NAMALWA (cell line): ENCODE measurements around the gene GIMAP5.

Experiments used
- DNase-seq: peaks from one replicate; pipeline ENCODE4 v3.0.0-alpha.2; 2015; ENCODE audit warnings: low spot score

The GIMAP5 gene

DNA sequence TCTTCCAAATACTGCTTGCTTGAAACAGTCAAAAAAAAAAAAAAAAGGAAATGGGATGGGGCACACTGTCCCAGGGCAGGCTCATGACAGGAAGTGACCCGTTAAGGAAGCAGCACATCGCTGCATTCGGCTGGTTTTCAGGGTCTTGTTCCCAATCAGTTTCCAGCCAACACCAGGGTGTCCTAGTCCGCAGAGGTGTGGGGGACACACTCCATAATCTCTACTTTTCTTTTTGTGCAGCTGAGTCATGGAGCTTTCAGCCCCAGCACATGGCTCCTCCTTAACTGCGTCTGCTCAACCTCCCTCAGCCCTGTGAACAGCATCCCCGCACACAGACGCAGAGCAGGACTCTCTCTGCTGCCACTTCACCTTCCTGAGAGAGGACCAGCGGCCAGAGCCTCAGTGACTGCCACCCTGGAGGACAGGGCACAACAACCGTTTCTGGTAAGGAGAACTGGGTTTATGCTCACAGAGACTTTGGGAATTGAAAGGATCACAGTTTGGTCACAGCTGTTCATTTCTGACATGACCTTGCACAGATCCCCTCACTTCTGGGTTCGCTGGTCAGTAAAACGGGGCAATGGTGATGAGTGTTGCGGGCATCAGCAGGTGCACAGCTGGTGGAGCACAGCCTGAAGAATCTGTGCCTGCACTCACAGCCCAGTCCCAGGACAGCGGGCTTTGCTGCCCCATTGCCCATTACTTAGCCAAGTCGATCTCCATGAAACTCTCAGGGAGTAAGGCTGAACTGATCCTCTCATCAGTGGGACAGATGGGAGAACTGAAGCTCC, at the start of gene GIMAP5:
TSS of gene GIMAP5 (plus strand) at position 154 of the 791 bp plus-strand sequence. CDS start 3,467 bp downstream, outside the sequence.
- no peak for DNase-seq

DNA sequence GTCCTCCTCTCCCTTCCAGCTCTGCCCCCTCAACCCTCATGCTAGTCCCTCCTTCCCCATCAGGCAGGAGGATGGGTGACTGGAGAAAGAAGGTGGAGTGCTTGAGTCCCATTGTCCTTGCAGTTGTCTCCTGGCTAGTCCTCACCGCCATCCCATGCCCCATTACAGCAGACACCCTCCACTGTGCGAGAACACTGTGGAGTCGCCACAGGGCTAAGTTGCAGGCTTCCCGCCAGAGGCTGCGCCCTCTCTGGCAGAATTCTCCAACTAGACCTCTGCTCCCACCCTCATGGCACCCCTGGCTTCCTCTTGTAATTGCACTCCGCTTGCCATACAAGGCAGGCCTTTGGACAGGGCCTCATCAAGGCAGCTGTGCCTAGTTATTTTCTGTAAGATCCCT, 48.6 kb upstream of the GIMAP5 start:
- no peak for DNase-seq

DNA sequence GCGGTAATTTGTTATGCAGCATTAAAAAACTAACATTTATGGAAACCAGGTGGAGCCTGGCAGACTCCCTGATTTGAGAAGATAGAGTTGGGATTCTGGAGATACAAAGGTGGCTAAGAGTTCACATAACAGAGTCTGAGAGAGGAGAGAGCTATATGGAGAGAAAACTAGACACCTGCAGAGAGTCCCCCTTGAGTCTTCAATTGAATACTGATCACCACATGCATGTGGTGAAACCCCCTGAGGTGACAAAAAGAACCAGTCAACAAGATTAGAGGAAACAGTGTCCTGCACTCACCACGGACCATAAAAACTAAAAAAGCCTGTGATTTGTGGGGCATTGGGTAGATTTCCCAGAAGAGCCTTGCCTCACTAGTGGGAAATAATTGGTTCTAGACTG, 41.6 kb upstream of the GIMAP5 start:
- DNase-seq: no peak

DNA sequence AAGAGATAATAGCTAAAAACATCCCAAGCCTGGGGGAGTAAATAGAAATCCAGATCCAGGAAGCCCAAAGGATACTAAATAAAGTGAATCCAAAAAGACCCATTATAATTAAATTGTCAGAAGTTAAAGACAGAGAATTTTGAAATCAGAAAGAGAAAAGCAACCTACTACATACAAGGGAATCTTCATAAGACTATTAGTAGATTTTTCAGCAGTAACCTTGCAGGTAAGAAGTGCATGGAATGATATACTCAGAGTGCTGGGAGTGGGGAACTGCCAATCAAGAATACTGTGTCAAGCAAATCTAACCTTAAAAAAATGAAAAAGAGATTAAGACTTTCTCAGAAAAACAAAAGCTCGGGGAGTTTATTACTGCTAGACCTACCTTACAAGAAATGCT, 34.0 kb upstream of the GIMAP5 start:
- no peak for DNase-seq

DNA sequence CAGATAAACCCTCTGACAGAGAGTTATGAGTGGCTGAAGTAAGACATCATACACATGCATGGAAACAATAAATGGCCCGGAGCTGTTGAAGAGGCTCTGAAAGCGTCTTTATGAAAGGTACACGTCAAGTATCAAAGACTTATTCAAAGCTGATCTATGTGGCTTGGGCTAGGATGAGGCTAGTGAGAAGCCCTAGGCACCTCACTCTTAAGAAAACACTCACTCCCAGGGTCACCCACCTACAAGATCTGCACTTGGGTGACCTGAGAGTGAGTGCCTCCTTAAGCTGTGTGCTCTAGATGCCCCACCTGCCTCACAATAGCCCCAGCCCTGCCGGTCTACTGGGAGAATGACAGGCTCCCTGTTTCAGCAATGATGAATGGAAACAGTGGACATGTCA, 21.9 kb upstream of the GIMAP5 start:
- no peak for DNase-seq

DNA sequence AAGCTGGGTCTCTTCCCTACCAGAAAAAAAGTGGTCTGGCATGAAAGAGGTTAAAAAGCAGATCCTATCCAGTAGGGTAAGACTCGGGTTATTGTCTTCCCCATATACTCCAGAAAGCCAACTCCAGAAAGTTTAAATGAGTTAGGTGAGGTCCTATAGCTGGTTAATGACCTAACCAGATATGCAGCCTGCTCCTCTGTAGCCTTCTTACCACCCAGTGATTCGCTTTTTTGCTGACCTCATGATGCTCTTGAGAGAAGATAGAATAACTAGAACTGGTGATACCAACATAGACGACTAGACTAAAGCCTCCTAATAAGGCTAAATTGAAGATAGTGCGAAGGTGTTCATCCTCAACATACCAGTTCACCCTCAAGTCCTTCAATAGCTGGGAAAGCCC, 21.5 kb upstream of the GIMAP5 start:
- no peak for DNase-seq

DNA sequence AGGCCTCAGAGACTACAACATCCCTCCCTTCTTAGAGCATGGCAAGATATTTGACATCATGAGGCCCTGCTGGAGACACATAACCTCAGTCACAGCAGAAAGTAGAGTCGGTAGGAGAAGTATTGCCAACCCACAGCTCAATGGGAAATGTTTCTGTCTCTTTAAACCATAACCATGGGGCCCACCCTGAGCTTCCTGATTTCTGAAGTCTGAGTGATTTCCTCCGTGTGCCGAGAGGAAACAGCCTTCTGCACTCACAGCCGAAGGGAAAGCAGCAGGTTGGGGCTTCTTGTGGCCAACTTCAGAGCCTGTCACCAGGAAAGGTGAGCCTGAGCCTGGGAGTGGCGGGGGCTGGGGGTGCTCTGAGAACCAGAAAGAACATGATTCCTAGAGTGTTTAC, 20.9 kb upstream of the GIMAP5 start, which contains the start of gene GIMAP1:
TSS of gene GIMAP1 (plus strand) at position 246 of the 400 bp plus-strand sequence. CDS start 2,435 bp downstream, outside the sequence.
- no peak for DNase-seq

DNA sequence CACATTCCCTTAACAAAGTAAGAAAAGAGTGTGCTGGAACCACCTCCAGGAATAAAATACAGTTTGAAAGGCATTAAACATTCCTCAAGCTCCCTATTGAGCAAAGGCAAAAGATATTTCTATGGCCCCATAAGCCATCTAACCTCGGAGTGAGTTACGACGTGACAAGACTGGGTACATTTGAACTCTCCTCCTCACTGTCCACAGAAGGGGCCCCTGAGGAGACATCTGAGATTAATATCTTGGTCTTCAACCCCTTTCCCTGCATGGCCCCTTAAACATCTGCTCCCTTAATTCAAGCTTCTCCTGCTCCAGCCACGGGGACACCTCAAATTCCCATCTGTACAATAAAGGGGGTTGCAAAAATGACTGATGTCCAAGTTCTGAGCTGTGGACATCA, 20.3 kb upstream of the GIMAP5 start:
- no peak for DNase-seq

DNA sequence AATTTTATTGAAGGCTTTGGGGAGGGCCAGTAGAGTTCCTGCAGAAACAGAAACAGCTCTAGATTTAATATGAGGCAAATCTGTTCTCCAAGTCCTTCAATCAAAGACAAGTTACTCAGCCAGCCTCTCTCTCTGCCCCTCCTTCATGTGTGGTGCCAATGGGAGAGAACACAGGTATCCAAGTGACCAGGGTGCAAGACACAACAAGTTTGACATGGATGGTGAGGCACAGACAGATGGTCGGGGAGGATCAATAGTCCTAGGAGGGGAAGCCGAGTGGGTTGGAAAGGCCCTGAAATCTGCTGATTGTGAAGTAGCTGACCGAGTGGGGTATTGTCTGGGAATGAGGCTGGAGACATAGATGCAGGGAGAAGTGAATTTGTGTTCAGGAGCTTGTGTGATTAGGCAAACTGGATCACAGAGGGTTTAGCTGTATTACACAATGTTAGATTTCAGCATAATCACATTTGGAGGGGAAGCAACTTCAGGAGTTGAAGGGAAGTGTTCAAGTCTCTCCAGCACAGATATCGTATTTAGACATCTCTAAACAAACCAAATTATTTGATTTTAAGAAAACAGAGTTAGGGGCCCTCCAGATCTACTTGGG, 19.3 kb upstream of the GIMAP5 start:
- no peak for DNase-seq

DNA sequence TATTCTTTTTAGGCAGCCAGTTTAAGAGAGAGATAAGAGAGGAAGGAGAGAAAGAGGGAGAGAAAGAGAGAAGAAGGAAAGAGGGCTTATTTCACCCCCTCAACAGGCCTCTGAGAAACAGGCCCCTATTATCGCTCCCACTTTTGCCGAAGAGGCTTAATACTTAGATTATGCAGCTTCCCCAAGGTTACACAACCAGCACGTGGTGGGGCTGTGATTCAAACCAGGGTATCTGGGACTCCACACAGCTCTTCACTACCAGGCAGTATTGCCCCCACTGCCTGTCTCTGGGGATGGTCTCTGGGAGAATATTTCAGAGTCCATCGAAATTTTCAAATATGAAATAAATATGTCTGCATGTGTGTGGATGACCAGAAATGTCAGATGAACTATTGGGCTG, 17.8 kb upstream of the GIMAP5 start:
- no peak for DNase-seq

DNA sequence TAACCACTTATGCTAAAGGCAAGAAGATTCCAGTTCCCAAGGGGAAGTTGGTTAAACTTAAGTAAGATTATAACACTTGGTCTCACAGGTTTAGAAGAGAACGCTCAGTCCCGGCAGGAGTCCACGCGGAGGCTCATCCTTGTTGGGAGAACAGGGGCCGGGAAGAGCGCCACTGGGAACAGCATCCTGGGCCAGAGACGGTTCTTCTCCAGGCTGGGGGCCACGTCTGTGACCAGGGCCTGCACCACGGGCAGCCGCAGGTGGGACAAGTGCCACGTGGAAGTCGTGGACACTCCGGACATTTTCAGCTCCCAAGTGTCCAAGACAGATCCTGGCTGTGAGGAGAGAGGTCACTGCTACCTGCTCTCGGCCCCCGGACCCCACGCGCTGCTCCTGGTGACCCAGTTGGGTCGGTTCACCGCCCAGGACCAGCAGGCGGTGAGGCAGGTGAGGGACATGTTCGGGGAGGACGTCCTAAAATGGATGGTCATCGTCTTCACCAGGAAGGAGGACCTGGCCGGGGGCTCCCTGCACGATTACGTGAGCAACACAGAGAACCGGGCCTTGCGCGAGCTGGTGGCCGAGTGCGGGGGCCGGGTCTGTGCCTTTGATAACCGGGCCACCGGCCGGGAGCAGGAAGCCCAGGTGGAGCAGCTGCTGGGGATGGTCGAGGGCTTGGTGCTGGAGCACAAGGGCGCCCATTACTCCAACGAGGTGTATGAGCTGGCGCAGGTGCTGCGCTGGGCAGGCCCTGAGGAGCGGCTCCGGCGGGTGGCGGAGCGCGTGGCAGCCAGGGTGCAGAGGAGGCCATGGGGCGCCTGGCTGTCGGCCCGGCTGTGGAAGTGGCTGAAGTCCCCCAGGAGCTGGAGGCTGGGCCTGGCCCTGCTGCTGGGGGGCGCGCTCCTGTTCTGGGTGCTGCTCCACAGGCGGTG, 17.0 kb upstream of the GIMAP5 start:
- no peak for DNase-seq

DNA sequence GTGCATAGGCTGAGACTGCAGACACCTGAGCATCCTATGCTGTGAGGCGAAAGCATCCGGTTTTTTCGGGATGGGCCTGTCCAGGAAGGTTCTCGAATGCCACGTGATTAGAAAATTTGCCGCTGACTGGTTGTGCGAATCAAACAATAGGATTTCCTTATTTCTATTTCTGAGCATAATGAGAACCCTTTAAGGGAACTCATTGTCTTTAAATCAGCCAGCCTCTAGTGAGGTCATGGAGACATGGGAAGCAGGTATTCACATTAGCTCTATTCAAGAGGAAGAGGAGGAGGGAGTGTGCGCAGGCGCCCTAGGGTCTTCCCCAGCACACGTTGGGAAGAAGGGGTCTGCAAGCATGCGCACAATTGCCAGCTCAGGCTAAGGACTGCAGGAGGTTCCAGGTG, 15.2 kb upstream of the GIMAP5 start:
- DNase-seq: no peak

DNA sequence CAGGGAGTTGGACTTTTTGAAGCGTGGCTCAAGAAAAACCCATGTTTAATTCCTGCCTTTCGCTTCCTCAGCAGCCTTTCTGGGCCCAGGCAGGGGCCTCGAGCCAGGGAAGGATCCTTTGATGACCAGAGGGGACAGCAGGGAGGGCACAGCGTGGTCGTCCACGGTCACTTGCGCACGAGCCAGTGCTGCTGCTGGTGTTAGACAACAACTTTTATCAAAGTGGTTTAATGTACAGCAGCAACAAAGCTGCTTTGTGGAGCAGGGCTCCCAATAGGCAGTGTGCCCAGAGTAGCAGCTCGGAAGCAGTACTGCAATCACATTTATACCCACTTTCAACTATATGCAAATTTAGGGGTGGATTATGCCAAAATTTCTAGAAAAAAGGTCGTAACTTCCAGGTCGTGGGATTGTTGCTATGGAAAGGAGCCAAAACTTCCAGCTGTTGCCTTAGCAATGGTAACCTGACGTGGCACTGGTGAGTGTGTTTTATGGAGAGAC, 14.7 kb upstream of the GIMAP5 start:
- no peak for DNase-seq

DNA sequence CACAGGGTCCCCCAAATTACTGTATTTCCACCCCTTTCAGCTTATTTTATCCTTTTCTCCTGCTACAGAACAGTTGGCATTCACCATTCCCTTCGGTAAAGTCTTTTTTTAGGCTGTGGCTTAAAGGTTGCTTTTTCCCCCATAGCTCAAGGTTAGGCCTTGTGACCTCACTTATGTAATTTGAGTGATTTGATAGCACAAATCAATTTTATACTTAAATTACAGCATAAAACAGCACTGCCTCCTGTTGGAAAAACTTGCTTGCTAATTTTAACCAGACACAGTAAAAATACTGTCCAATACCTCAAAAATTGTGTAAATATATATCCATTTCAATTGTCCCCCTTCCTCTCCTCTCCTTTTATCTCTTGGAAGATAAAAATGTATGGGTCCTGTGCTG, 13.8 kb upstream of the GIMAP5 start:
- no peak for DNase-seq

DNA sequence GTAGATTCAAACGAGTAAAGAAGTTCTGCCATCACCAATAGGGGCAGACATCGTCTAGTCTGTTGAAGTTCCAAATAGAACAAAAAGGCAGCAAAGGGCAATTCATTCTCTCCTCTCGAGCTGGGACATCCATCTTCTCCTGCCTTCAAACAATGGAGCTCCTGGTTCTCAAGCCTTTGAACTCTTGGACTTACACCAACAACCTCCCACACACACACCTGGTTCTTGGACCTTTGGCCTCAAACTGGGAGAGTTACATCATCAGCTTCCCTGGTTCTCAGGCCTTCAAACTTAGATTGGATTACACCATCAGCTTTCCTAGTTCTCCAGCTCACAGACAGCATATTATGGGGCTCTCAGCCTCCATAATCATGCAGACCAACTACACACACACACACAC, 9.8 kb upstream of the GIMAP5 start:
- no peak for DNase-seq

DNA sequence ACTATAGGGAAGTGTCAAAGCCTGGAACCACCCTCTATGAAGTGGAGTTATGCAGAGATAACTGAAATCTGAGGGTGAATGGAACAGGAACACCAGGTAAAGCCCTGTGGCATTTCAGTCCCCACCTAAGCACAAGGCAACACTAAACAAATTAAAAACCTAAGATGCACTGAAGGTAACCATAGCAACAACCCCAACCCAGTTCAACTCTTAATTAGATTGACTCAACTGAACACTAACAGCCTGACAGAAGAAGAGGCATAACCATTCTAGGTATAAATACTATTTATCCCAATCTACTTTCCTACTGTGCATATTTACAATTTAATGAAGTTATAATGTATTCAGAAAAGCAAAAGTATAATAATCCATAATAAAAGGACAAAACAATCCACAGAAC, 9.2 kb upstream of the GIMAP5 start:
- DNase-seq: no peak

DNA sequence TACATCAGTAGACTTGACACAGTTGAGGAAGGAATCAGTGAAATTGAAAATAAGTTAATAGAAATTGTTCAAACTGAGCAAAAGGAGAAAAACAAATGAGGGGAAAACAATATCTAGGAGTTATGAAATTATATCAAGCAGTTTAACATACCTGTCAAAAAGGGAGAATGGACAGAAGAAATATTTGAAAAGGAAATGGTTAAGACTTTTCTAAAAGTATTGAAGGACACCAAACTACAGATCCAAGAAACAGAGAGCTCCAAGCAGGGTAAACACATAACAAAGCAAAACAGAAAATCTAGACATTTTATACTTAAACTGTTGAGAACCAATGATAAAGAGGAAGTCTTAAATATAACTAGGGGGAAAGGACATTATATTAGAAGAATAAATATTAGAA, 8.6 kb upstream of the GIMAP5 start:
- no peak for DNase-seq

DNA sequence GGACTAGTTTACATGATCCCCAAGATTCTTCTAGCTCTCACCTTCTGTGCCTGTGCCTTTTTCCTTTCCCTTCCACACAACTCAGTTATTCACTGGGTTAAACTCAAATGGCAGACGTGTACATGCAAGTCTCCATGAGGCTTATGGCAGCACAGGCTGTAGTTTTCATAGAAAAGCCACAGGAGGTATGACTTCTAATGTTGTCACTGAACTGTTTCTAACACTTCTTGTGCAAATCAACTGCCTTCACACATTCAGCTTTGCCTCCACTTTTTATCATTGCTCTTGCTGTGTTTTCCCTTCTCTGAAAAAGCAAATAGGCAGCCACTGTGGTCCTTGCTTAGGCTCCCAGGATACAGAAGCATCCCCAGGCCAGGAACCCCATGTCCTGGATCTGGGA, 5.3 kb upstream of the GIMAP5 start:
- DNase-seq: no peak

DNA sequence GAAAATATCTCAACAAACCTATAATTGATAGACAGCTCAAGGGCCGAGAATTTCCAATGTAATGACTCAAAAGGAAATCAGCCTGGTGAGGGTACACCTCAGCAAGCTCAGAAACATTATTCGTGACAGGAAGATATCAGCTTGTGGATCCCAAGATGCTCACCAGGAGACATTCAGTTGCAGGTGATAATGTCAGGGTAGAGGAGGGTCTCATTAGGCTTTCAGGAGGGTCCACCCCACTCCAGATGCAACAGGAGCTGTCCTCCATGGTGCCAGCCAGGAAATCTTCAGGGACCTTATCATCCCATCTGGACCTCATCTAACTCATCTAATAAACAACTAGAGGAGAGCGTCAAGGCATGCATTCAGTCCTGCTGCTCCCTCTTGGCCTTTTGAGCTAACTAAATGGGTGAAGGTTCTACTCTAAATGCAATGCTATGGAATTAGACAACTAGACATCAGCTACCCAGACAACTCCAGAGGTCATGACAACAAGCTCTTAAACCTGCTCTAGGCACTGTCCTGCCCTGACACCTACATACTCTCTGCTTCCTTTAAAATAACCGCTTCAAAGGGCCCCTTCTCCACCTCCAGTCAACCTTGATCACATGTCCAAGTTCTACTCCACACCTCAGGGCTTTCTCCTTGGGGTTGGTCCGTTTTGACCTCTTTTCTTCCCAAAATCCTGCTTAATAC, 4.3 kb upstream of the GIMAP5 start:
- DNase-seq: no peak

DNA sequence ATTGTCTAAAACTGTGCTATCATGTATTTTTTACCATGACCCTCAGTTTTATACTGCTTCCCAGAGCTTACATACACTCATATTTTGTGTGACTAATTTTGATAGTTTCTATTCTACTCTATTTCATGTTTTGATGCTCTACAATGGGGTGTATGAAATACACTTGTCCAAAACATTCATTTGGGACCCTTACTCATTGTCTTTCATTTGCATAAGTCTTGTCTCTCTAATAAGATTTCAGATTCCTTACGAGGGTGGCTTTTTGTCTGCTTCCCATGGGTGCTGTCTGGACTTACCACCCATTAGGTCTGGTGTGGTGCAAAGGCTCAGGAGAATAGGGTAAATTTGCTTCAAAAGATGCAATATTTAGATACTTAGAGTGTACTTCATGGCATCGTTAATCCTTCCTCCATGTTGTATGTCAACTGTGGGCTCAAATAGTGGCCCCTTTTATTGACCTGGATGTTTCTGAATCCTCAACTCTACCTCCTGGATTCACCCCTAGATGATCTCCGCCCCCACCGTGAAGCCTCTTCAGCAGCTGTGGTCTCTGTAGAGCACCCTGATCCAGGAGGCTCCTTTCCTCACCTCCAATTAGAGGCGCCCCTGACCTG, 3.6 kb upstream of the GIMAP5 start:
- no peak for DNase-seq

DNA sequence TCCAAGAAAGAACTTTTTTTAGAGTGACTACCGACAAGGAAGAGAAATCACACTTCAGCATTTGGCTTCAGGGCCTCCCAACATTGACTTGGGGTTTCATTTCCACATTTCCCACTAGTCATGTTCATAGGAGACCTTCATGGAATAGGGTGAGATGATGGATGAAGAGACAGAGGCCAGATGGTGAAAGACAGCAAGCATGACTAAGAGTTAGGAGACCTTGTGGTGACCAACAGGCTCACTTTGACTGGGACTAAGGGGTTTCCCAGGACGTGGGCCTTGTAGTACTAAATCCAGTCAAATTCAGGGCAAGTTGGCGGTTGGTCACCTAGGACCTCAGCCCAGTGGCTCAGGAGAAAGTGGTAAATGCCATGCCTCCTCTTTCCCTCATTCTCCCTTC, 3.0 kb upstream of the GIMAP5 start:
- DNase-seq: no peak
